22Rv1 (cell line): ENCODE data around the gene TRPM5.

Experiments used
- H3K27ac ChIP-seq: fragments of 450-650 bp; 2 replicates; pipeline ENCODE4 v1.5.1; 2017
- ZFX ChIP-seq: fragments of 450-650 bp; IDR thresholded peaks from 2 replicates; pipeline ENCODE4 v1.6.1; 2017; ENCODE audit warnings: antibody characterized with exemption, borderline replicate concordance
- TF ChIP-seq, protein P1 (sequence below): fragments of 450-650 bp; IDR thresholded peaks from 2 replicates; pipeline ENCODE4 v1.5.1; 2017; ENCODE audit warnings: mild to moderate bottlenecking

Gene TRPM5, protein sequence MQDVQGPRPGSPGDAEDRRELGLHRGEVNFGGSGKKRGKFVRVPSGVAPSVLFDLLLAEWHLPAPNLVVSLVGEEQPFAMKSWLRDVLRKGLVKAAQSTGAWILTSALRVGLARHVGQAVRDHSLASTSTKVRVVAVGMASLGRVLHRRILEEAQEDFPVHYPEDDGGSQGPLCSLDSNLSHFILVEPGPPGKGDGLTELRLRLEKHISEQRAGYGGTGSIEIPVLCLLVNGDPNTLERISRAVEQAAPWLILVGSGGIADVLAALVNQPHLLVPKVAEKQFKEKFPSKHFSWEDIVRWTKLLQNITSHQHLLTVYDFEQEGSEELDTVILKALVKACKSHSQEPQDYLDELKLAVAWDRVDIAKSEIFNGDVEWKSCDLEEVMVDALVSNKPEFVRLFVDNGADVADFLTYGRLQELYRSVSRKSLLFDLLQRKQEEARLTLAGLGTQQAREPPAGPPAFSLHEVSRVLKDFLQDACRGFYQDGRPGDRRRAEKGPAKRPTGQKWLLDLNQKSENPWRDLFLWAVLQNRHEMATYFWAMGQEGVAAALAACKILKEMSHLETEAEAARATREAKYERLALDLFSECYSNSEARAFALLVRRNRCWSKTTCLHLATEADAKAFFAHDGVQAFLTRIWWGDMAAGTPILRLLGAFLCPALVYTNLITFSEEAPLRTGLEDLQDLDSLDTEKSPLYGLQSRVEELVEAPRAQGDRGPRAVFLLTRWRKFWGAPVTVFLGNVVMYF (N-terminal part only)

DNA sequence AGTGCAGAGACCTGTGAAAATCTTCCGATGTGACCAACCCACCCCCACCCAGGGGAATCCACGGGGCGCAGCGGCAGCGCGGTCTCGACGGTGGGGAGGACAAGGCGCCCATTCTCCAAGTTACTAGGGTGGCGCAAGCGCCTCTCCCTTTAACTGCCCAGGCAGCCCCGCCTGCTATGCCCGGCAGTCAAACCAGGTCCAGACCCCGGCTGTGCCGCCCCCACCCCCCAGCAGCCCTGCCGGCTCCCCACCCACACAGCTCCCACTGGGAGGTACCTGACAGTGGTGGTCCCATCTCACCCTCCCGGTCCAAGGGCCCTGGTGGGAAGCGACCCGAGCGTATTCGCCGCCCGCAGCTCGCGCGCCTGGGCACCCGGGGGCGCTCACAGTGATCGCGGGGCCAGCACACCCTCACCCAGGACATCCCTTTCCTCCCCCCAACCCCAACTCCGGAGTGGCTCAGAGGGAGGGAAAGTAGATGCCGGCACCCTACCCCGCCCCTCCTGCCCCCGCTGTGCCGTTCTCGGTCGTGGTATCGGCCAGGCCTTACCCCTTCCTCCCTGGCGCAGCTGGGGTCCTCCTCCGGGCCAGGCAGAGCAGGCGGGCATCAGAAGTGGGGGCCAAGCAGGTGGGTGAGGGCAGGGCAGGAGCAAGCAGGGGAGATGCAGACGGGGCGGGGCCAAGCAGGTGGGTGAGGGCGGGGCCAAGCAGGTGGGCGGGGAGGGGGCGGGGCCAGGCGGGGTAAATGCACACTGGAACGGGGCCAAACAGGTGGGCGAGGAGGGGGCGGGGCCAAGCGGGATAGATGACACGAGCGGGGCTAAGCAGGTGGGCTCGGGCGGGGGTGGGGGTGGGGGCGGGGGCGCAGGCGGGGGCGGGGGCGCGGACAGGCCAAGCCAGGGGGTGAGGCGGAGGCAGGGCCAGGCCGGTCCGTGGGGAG lies at the start of gene TRPM5:
TRPM5 (minus strand) TSS at position 634 of the 940 bp plus-strand sequence. CDS start 21,478 bp downstream, outside the sequence.
- TF ChIP-seq ZFX = no peak
- TF ChIP-seq, protein P1, sequence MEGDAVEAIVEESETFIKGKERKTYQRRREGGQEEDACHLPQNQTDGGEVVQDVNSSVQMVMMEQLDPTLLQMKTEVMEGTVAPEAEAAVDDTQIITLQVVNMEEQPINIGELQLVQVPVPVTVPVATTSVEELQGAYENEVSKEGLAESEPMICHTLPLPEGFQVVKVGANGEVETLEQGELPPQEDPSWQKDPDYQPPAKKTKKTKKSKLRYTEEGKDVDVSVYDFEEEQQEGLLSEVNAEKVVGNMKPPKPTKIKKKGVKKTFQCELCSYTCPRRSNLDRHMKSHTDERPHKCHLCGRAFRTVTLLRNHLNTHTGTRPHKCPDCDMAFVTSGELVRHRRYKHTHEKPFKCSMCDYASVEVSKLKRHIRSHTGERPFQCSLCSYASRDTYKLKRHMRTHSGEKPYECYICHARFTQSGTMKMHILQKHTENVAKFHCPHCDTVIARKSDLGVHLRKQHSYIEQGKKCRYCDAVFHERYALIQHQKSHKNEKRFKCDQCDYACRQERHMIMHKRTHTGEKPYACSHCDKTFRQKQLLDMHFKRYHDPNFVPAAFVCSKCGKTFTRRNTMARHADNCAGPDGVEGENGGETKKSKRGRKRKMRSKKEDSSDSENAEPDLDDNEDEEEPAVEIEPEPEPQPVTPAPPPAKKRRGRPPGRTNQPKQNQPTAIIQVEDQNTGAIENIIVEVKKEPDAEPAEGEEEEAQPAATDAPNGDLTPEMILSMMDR = no peak
- H3K27ac ChIP-seq = no peak within 1 kb of the TSS

DNA sequence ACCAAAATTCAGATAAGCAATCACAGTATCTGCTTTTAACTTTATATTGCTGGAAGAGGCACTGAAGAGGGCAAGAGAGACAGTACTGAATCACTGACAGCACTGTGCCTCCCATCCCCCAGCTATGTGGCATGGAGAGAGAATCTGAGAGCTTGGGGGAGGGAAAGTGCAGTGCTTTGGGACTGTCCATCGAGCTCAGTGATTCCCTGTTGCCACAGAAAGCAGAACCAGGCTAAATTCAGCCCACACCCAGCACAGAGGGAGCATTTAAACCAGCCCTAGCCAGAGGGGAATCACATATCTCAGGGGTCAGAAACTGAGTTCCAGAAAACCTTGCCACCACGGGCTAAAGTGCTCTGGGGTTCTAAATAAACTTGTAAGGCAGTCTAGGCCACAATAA lies 44.8 kb upstream of the TRPM5 start:
- TF ChIP-seq ZFX = no peak
- TF ChIP-seq, protein P1 = no peak
- no peak overlapping the region for H3K27ac ChIP-seq

DNA sequence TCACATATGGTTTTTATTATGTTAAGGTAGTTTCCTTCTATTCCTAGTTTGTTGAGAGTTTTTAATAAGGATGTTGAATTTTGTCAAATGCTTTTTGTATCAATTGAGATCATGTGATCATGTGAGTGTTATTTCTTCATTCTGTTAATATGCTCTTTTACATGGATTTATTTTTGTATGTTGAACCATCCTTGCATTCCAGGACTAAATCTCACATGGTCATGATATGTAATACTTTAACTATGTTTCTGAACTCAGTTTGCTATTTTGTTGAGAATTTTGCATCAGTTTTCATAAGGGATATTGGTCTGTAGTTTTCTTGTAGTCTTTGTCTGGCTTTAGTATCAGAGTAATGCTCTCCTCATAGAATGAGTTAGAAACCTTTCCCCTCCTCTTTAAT lies 43.7 kb upstream of the TRPM5 start:
- TF ChIP-seq, protein P1 = no peak
- no peak for TF ChIP-seq ZFX

DNA sequence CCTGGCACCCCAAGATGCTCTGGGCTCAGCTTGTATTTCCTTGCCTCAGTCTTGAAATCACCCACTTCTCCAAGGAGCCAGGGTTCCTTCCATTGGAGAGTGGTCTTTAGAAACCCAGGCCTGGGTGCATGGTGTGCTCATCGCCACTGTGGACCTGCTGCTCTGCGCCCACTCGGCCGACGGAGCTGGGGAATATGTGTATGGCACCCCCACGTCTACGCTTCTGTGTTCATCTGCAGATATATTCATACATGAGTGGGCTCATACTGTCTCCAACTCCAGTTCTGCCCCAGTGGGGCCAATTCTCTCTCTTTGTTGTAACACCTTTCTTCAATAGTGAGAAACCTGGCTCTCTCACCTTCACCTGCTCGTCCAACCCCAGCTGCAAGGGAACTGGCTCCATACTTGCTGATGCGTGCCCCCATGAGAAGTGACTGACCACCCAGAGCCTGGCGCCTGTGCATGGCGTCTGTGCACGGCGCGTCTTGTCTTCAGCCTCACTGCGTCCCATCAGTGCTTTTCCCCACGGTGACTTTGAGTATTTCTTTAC lies 40.3 kb upstream of the TRPM5 start:
- TF ChIP-seq ZFX = no peak
- TF ChIP-seq, protein P1 = no peak
- H3K27ac ChIP-seq = no peak overlapping the region

More for the DNA sequence above, 43.7 kb upstream of the TRPM5 start:
- no peak overlapping the region for H3K27ac ChIP-seq

DNA sequence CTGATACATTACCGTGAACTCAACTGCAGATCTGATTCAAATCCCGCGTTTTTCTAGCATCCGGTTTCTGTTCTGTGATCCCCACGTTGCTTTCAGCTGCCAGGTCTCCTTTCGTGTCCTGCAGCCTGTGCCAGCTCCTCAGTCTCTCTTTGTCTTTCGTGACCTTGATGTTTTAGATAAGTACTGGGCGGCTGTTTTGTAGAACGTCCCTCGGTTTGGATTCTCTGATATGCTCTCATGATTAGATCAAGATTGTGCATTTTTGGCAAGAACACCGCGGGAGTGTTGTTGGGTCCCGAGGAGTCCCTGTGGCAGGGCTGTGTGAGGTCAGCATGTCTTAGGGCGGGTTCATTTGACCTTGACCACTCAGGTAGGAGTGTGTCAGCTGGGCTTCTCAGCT lies 39.1 kb upstream of the TRPM5 start:
- H3K27ac ChIP-seq = no peak overlapping the region

DNA sequence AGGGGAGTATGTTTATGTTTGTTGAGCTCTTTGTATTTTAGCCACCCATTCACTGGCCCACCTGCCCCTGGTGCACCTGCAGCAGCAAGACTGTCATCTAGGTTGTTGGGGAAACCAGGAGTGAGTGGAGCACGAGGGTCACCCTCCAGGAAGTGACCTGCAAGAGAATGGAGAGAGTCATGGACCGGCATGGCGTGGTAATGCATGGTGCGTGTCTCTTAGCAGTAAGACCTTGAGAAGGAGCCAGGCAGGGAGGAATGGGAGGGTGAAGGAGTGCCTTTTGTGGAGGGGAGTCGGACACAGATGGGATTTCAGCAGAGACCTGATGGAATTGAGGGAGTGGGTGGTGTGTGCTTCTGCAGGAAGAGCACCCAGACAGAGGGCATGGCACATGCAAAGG lies 38.4 kb upstream of the TRPM5 start:
- H3K27ac ChIP-seq = no peak overlapping the region
- TF ChIP-seq ZFX = no peak
- TF ChIP-seq, protein P1 = no peak

More for the DNA sequence above, 39.1 kb upstream of the TRPM5 start:
- TF ChIP-seq ZFX = no peak
- TF ChIP-seq, protein P1 = no peak
